Panc1 (cell line): ENCODE data around the gene SF3B6. TPM values are rescaled to one million over a fixed set of nuclear protein-coding genes. Genes with fewer than 3 reads are reported as not detected.

Experiments used
- ATAC-seq: fragments of 200-7000 bp; cut with Tn5 transposase; 2 replicates; pipeline ENCODE4 v1.9.1; 2020; ENCODE audit warnings: mild to moderate bottlenecking, moderate library complexity
- BruUV-seq: library from RNA; stranded (reverse); fragments of 400-500 nt; replicated peaks from 2 replicates; lab custom pipeline; 2021; lab: Mats Ljungman, UMichigan
- CTCF ChIA-PET: fragments of 300-600 bp; sonication (Branson Sonifier 250); formaldehyde crosslinking; loops from one replicate; lab custom pipeline; 2022; ENCODE audit warnings: antibody characterized with exemption; lab: Charles Lee
- POLR2A ChIA-PET: fragments of 300-600 bp; sonication (Branson Sonifier 250); formaldehyde crosslinking; loops from one replicate; lab custom pipeline; 2022; ENCODE audit warnings: antibody characterized with exemption; lab: Charles Lee
- DNase-seq: peaks from one replicate; pipeline ENCODE4 v3.0.0-alpha.2; 2010; ENCODE audit warnings: low read depth, low spot score
- H3K27ac ChIP-seq: 2 replicates; pipeline ENCODE4 v1.5.1; 2011; ENCODE audit warnings: mild to moderate bottlenecking, low read length, inconsistent platforms
- H3K27me3 ChIP-seq: fragments of 200-500 bp; sonication (Bioruptor generic); 2 replicates; pipeline ENCODE4 v1.6.0; 2014; ENCODE audit warnings: low read length, inconsistent platforms; ENCODE audit not compliant: control insufficient read depth, insufficient read depth
- H3K36me3 ChIP-seq: fragments of 200-500 bp; sonication (Bioruptor generic); 2 replicates; pipeline ENCODE4 v1.5.1; 2014; ENCODE audit warnings: inconsistent platforms, mild to moderate bottlenecking, low read length, moderate library complexity; ENCODE audit not compliant: control insufficient read depth, insufficient read depth
- H3K4me1 ChIP-seq: 2 replicates; pipeline ENCODE4 v1.5.1; 2011; ENCODE audit warnings: inconsistent platforms, mild to moderate bottlenecking, low read length, moderate library complexity; ENCODE audit not compliant: control insufficient read depth, insufficient read depth
- H3K4me3 ChIP-seq, 2 experiments: 2 replicates each; pipeline ENCODE4 v1.5.1; 2011 to 2012; ENCODE audit warnings: low read depth in 2 of 2, low read length in 2 of 2, mild to moderate bottlenecking in 2 of 2, inconsistent platforms in 1 of 2, moderate library complexity in 1 of 2
- H3K9me3 ChIP-seq: fragments of 200-500 bp; sonication (Bioruptor generic); 2 replicates; pipeline ENCODE4 v1.5.1; 2014; ENCODE audit warnings: low read depth, mild to moderate bottlenecking, inconsistent platforms, low read length, moderate library complexity; ENCODE audit not compliant: control insufficient read depth, insufficient read depth
- CTCF ChIP-seq: fragments of 450-650 bp; IDR thresholded peaks from 2 replicates; pipeline ENCODE4 v1.5.1; 2017; ENCODE audit warnings: mild to moderate bottlenecking
- POLR2AphosphoS5 ChIP-seq: IDR thresholded peaks from 2 replicates; pipeline ENCODE4 v1.6.1; 2012; ENCODE audit warnings: mild to moderate bottlenecking, low read depth, low read length, moderate library complexity
- REST ChIP-seq, 2 experiments: IDR thresholded peaks; 2 replicates each; pipeline ENCODE4 v1.6.1; 2011 to 2012; ENCODE audit warnings: low read depth in 2 of 2, control low read depth in 1 of 2, low read length in 1 of 2, mild to moderate bottlenecking in 1 of 2, moderate library complexity in 1 of 2; ENCODE audit not compliant: insufficient read depth in 1 of 2
- SIN3A ChIP-seq: IDR thresholded peaks from 2 replicates; pipeline ENCODE4 v1.6.1; 2012; ENCODE audit warnings: low read depth, mild to moderate bottlenecking, low read length, moderate library complexity, borderline replicate concordance; ENCODE audit not compliant: insufficient read depth
- TCF7L2 ChIP-seq: IDR thresholded peaks from 2 replicates; pipeline ENCODE4 v1.6.1; 2011; ENCODE audit warnings: mild to moderate bottlenecking, low read depth, low read length, inconsistent platforms
- in situ Hi-C: cut with HindIII; loops from 2 replicates; pipeline ENCODE4 v1.10.0; 2016; ENCODE audit warnings: low sequenced_read_pairs, low pct_unique_long_range_greater_than_20kb
- intact Hi-C: fragments of 100-400 bp; cut with micrococcal nuclease; formaldehyde crosslinking; loops from one replicate; pipeline ENCODE4 v1.10.0; 2022; ENCODE audit not compliant: unreplicated experiment
- total RNA-seq: library from RNA; stranded (reverse); gene quantifications from one replicate; pipeline ENCODE4 v1.2.1, GENCODE V29; 2021; ENCODE audit not compliant: unreplicated experiment

The SF3B6 gene
- total RNA-seq, 1 experiment from 2014 or later = 129 TPM

GRCh38 chr2:24024996-24025663 is 51.0 kb downstream of the SF3B6 start:
- H3K4me3 ChIP-seq = no peak overlapping the region
- intact Hi-C loops = no loop called here
- no peaks in the 10 kb centered on the region for H3K9me3 ChIP-seq
- ATAC-seq = no peak
- H3K4me1 ChIP-seq = no peaks in the 10 kb centered on the region
- TF ChIP-seq POLR2AphosphoS5 = no peak
- TF ChIP-seq TCF7L2 = no peak
- no peak for TF ChIP-seq REST (IDR thresholded peaks at IDR 0.05; ENCODE audit: insufficient read depth in 1 of 2, low read depth in 2 of 2, low read length in 1 of 2)
- TF ChIP-seq SIN3A = no peak
- no peak for TF ChIP-seq CTCF
- POLR2A ChIA-PET = no interaction called here
- no peak overlapping the region for H3K27ac ChIP-seq
- no TSS peak for BruUV-seq
- CTCF ChIA-PET = no interaction called here
- H3K36me3 ChIP-seq = peaks cover 3% of the 10 kb centered on the region; the same call in 1 of the 2 replicates
- H3K27me3 ChIP-seq = no peaks in the 10 kb centered on the region
- in situ Hi-C loops = no loop called here
- DNase-seq = no peak

DNA sequence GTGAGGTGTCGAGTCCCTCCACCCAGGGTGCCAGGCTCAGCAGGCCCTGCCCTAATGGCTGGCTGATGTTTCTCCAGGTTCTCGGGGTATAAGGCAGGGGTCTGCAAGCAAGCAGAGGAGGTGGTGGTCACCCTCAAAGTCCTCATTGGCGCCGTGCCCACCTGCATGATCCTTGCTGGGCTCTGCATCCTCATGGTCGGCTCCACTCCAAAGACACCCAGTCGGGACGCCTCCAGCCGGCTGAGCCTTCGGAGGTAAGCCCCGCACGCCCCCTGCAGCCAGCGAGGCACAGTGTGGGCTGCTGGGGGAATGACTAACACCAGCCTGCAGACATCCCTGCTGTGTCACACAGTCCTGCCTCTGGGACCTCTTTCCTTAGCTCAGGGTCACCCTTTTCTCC is 52.1 kb downstream of the SF3B6 start:
- H3K9me3 ChIP-seq = no peaks in the 10 kb centered on the region
- no TSS peak for BruUV-seq
- peak; percentile 66 for ATAC-seq
- TF ChIP-seq SIN3A (no peak), TCF7L2 (no peak), CTCF (no peak; the same call in 1 of the 2 replicates), POLR2AphosphoS5 (no peak), REST (IDR thresholded peaks at IDR 0.05; ENCODE audit: insufficient read depth in 1 of 2, low read depth in 2 of 2, low read length in 1 of 2) (no peak)
- H3K36me3 ChIP-seq = peaks cover under 1% of the 10 kb centered on the region; the same call in 1 of the 2 replicates
- no peak for DNase-seq
- H3K4me1 ChIP-seq = no peaks in the 10 kb centered on the region
- H3K4me3 ChIP-seq = no peak overlapping the region
- in situ Hi-C loops (no loop called here), intact Hi-C loops (no loop called here)
- CTCF ChIA-PET = no interaction called here
- POLR2A ChIA-PET = no interaction called here
- no peaks in the 10 kb centered on the region for H3K27me3 ChIP-seq
- no peak overlapping the region for H3K27ac ChIP-seq
